Keratinocyte (primary cell): Measurements from ENCODE around the gene UCKL1. TPM values are rescaled to one million over a fixed set of nuclear protein-coding genes. Genes with fewer than 3 reads are reported as not detected.

Experiments used
- DNase-seq: peaks from one replicate; pipeline ENCODE4 v3.0.0-alpha.2; 2011; ENCODE audit warnings: low read depth, missing footprints, low spot score
- FAIRE-seq: peaks from 2 replicates; lab custom pipeline; 2011; peaks lifted over from hg19 to GRCh38; lab: Jason Lieb, UNC
- H2AFZ ChIP-seq: 2 replicates; pipeline ENCODE4 v1.6.0; 2012; ENCODE audit warnings: low read length, control low read depth, inconsistent platforms; ENCODE audit not compliant: control insufficient read depth
- H3K27ac ChIP-seq: 2 replicates; pipeline ENCODE4 v1.5.1; 2011; ENCODE audit warnings: low read length; ENCODE audit not compliant: control insufficient read depth, insufficient read depth
- H3K27me3 ChIP-seq: 3 replicates; pipeline ENCODE4 v1.6.0; 2011; ENCODE audit warnings: low read length; ENCODE audit not compliant: control insufficient read depth, insufficient read depth; ENCODE audit errors: extremely low read depth
- H3K36me3 ChIP-seq, 2 experiments: 2 replicates in 1 of 2; 3 replicates in 1 of 2; pipeline ENCODE4 v1.5.1; 2011; ENCODE audit warnings: low read length in 2 of 2, mild to moderate bottlenecking in 1 of 2; ENCODE audit not compliant: control insufficient read depth in 2 of 2, insufficient read depth in 2 of 2; ENCODE audit errors: extremely low read depth in 1 of 2
- H3K4me1 ChIP-seq: 3 replicates; pipeline ENCODE4 v1.5.1; 2011; ENCODE audit warnings: low read length; ENCODE audit not compliant: control insufficient read depth, insufficient read depth; ENCODE audit errors: extremely low read depth
- H3K4me2 ChIP-seq: 3 replicates; pipeline ENCODE4 v1.6.0; 2011; ENCODE audit warnings: low read depth, low read length; ENCODE audit not compliant: control insufficient read depth, insufficient read depth; ENCODE audit errors: extremely low read depth
- H3K4me3 ChIP-seq, 3 experiments: fragments of 200-600 bp in 1 of 3; sonication (generic) in 1 of 3; 2 replicates in 2 of 3; 3 replicates in 1 of 3; pipeline ENCODE4 v1.5.1; 2011 to 2016; ENCODE audit warnings: low read length in 3 of 3, mild to moderate bottlenecking in 3 of 3, control low read depth in 2 of 3, inconsistent platforms in 1 of 3, low read depth in 1 of 3, mixed read lengths in 1 of 3, mixed run types in 1 of 3, moderate library complexity in 1 of 3; ENCODE audit not compliant: control insufficient read depth in 2 of 3, insufficient read depth in 2 of 3; ENCODE audit errors: extremely low read depth in 1 of 3
- H3K79me2 ChIP-seq: 2 replicates; pipeline ENCODE4 v1.6.0; 2012; ENCODE audit warnings: low read length; ENCODE audit not compliant: control insufficient read depth, insufficient read depth
- H3K9ac ChIP-seq: 3 replicates; pipeline ENCODE4 v1.6.0; 2011; ENCODE audit warnings: low read length; ENCODE audit not compliant: control insufficient read depth, insufficient read depth; ENCODE audit errors: extremely low read depth
- H3K9me1 ChIP-seq: 3 replicates; pipeline ENCODE4 v1.6.0; 2011; ENCODE audit warnings: low read length; ENCODE audit not compliant: control insufficient read depth, insufficient read depth; ENCODE audit errors: extremely low read depth
- H3K9me3 ChIP-seq: 2 replicates; pipeline ENCODE4 v1.5.1; 2012; ENCODE audit warnings: low read depth, low read length; ENCODE audit not compliant: control insufficient read depth
- H4K20me1 ChIP-seq: 3 replicates; pipeline ENCODE4 v1.6.0; 2011; ENCODE audit warnings: low read length; ENCODE audit not compliant: control insufficient read depth, insufficient read depth; ENCODE audit errors: extremely low read depth
- CTCF ChIP-seq, 3 experiments: IDR thresholded peaks in 1 of 3; conservative IDR thresholded peaks in 1 of 3; optimal IDR thresholded peaks in 1 of 3; 2 replicates in 2 of 3; 3 replicates in 1 of 3; pipeline versions ENCODE3 to v1.5.1; 2011; ENCODE audit warnings: low read length in 3 of 3, mild to moderate bottlenecking in 3 of 3, moderate library complexity in 2 of 3, control low read depth in 1 of 3, inconsistent platforms in 1 of 3; ENCODE audit not compliant: insufficient read depth in 2 of 3; ENCODE audit errors: extremely low read depth in 1 of 3
- EZH2 ChIP-seq: IDR thresholded peaks from one replicate; pipeline ENCODE4 v1.6.1; 2012; ENCODE audit warnings: inconsistent platforms, mild to moderate bottlenecking, low read length, moderate library complexity
- dilution Hi-C: fragments of 300-500 bp; cut with MboI; formaldehyde crosslinking; loops from one replicate; pipeline ENCODE4 v1.7.0; 2020; ENCODE audit warnings: low sequenced_read_pairs; ENCODE audit not compliant: extremely low pct_ligation_motif_present
- polyA plus RNA-seq, 5 experiments: library from polyadenylated mRNA; depleted of rRNA in 3 of 5; stranded (reverse) in 3 of 5; stranded (forward) in 1 of 5; unstranded in 1 of 5; fragments of >200 nt; gene quantifications; 1 replicate in 1 of 5; 2 replicates in 3 of 5; 3 replicates in 1 of 5; pipeline versions ENCODE4 v1.2.1 to v1.2.3, GENCODE V29; 2011 to 2012; ENCODE audit warnings: missing spikeins in 2 of 5, low read depth in 1 of 5, low replicate concordance in 1 of 5

The UCKL1 gene
- polyA plus RNA-seq, 1 donor (not counting 4 experiments of a cell fraction or from before 2014, with no cell fraction given): 24.1 TPM

- H3K9me1 ChIP-seq: peaks cover 3% of the 10 kb centered on the region
- peaks cover 10% of the 10 kb centered on the region for H4K20me1 ChIP-seq
- FAIRE-seq (no peak), DNase-seq (no peak)
- no peak for TF ChIP-seq EZH2
- TF ChIP-seq CTCF (optimal IDR thresholded peaks at IDR 0.05 in 1 of 3, IDR thresholded peaks at IDR 0.05 in 1 of 3, conservative IDR thresholded peaks at IDR 0.05 in 1 of 3; ENCODE audit: extremely low read depth in 1 of 3, insufficient read depth in 2 of 3, low read length in 3 of 3): peak in 1 of 3 experiments; percentile 14
- H3K4me3 ChIP-seq: no peak overlapping the region
- peaks cover 32 to 43% of the 10 kb centered on the region in 2 experiments for H3K36me3 ChIP-seq
- H3K9me3 ChIP-seq: no peaks in the 10 kb centered on the region
- peaks cover 22% of the 10 kb centered on the region for H3K79me2 ChIP-seq
- no peak overlapping the region for H2AFZ ChIP-seq
- H3K9ac ChIP-seq: no peak overlapping the region
- no peak overlapping the region for H3K27ac ChIP-seq
- dilution Hi-C loops: no loop called here
- no peaks in the 10 kb centered on the region for H3K27me3 ChIP-seq
- H3K4me2 ChIP-seq: no peak overlapping the region
- H3K4me1 ChIP-seq: peaks cover 28% of the 10 kb centered on the region
Measured at GRCh38 chr20:63891061-63892002, 64.9 kb downstream of the UCKL1 start.

- no peak overlapping the region for H3K4me3 ChIP-seq
- TF ChIP-seq EZH2 (no peak), CTCF (optimal IDR thresholded peaks at IDR 0.05 in 1 of 3, IDR thresholded peaks at IDR 0.05 in 1 of 3, conservative IDR thresholded peaks at IDR 0.05 in 1 of 3; ENCODE audit: extremely low read depth in 1 of 3, insufficient read depth in 2 of 3, low read length in 3 of 3) (no peak)
- no peaks in the 10 kb centered on the region for H3K9me3 ChIP-seq
- no peak for FAIRE-seq
- H3K79me2 ChIP-seq: peaks cover 20% of the 10 kb centered on the region
- H3K27ac ChIP-seq: peak overlapping the region; percentile 74
- H4K20me1 ChIP-seq: peaks cover 14% of the 10 kb centered on the region
- no peaks in the 10 kb centered on the region for H3K27me3 ChIP-seq
- H2AFZ ChIP-seq: no peak overlapping the region
- peaks cover 37 to 43% of the 10 kb centered on the region in 2 experiments for H3K36me3 ChIP-seq
- DNase-seq: no peak
- peaks cover 31% of the 10 kb centered on the region for H3K4me1 ChIP-seq
- dilution Hi-C loops: no loop called here
- H3K9ac ChIP-seq: no peak overlapping the region
- H3K4me2 ChIP-seq: no peak overlapping the region
- peaks cover 3% of the 10 kb centered on the region for H3K9me1 ChIP-seq
Measured at GRCh38 chr20:63890616-63891015, 65.6 kb downstream of the UCKL1 start.
